GM19324 (cell line): ENCODE data around the gene PDCD11.
"Not testable (repeated sequence)": the region's sequence is repeated elsewhere in the genome, so short reads cannot be mapped to it uniquely, and the experiment has no call there.

ENCODE experiments used
- ATAC-seq: cut with Tn5 transposase; IDR thresholded peaks from one replicate; pipeline ENCODE4 v1.9.1; 2021; ENCODE audit warnings: mild to moderate bottlenecking, moderate library complexity; ENCODE audit not compliant: unreplicated experiment, low FRiP score

The PDCD11 gene

DNA sequence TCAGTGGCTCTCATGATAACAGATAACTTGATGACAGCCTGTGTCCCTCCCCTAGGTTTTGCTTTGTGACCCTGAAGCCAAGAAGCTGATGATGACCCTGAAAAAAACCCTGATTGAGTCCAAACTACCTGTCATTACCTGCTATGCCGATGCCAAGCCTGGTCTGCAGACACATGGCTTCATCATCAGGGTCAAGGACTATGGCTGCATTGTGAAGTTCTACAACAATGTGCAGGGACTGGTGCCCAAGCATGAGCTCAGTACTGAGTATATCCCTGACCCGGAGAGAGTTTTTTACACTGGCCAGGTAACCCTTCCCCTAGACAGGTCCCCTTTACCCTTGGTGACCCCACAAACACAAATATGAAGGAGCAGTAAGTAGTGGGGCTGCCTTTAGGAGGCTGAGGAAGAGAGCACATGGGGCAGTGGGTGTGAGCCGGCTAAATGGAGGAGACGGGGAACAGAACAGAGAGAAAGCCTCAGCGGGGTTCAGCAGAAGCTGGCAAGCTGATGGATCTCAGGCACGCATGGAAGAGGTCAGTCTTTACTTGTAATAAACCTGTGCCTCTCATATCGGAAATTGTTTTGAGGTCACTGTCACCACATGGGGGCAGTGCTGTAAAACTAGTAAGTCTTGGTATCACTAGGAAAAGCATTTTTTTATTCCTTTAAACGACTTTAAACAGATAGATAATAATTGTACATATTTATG, 20.2 kb downstream of the PDCD11 start:
- no peak for ATAC-seq

DNA sequence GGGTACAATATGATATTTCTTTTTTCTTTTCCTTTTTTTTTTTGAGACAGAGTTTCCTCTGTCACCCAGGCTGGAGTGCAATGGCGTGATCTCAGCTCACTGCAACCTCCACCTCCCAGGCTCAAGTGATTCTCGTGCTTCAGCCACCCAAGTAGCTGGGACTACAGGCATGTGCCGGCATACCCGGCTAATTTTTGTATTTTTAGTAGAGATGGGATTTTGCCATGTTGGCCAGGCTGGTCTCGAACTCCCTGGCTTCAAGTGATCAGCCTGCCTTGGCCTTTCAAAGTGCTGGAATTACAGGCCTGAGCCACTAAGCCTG, 20.7 kb downstream of the PDCD11 start:
- not testable (repeated sequence) for ATAC-seq

DNA sequence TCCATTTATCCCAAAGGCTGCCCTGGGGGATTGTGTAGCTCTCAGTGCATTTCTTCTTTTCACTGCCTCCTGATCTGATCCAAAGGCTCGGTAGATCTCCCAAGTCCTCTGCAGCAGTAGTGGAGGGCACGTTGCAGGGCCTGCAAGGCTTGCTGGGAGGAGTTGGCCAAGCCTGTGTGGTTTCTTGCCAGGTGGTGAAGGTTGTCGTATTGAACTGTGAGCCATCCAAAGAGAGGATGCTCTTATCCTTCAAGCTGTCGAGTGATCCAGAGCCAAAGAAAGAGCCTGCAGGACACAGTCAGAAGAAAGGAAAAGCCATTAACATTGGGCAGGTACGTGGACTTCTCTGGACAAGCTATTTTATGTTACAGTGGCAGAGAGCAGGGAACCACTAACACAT, 21.2 kb downstream of the PDCD11 start:
- no peak for ATAC-seq

DNA sequence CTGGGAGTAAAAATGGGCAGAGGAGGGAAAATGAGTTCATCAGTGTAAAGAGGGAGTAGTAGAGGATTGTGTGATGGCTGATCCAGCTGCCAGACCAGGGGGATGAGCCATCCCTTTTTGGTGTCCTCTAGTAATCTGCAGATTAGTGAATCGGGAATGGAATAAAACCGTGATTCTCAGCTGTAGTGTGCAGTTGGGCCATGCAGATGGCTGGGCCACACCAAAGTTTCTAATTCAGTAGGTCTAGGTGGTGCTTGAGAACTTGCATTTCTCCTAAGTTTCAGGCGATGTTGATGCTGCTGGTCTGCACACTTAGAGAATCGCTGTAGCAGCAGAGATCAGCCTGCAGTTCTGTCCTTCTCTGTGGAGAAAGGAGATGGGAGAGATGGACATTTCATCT, 22.7 kb downstream of the PDCD11 start:
- ATAC-seq: no peak

DNA sequence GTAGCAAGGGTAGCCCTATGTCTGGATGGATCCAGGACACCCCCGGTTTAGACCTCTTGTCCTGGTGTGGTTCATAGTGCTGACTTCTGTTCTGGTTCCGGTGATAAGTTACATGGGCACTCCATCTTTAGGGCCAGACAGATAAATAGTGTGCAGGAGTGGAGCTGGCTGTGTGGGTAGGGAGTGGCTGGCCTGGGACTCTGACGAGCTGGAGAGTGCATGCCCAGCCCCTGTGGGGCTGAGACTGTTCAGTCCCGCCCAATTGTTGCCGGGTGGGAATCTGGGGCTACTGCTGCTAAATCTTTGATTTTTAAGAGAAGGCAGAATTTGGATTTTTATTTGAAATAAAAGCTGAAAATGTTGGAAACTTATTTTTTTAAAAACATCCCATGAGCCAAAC, 27.3 kb downstream of the PDCD11 start:
- ATAC-seq: no peak

DNA sequence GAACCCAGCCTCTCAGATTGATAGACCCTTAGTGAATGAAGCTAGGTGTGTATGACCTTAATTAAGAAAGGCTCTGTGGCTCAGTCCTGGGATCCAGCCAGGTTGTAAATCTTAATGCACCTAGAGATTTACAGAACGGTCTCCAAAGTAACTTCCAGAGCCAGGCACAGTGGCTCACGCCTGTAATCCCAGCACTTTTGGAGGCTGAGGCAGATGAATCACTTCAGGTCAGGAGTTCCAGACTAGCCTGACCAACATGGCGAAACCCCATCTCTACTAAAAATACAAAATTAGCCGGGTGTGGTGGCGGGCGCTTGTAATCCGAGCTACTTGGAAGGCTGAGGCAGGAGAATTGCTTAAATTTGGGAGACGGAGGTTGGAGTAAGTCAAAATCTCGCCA, 31.4 kb downstream of the PDCD11 start:
- ATAC-seq: no peak

DNA sequence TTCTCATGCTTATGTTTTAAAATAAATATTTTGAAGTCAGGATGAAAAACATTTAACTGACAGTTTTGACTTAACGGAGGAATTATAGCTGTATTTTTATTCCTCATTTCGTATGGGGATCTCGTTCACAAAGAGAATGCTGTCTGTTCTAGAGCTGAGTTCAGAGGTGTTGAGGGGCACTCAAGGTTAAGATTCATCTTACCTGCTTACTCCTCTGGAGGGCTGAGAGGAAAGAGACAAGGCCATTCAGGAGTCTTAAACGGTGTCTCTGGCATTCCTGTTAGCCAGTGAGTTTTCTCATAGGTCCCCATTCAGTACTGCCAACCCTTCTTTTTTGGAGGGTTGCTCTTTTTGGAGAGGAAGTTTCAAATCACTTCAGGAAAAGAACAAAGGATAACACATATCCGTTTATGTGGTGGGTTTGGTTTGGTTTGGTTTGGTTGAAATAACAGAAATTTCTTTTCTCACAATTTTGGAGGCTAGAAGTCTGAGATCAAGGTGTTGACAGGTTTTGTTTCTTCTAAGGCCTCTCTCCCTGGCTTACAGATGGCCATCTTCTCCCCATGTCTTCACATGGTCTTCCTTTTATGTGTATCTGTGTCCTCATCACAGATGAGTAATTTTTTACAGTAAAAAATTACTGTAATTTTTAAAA, 32.7 kb downstream of the PDCD11 start:
- no peak for ATAC-seq

DNA sequence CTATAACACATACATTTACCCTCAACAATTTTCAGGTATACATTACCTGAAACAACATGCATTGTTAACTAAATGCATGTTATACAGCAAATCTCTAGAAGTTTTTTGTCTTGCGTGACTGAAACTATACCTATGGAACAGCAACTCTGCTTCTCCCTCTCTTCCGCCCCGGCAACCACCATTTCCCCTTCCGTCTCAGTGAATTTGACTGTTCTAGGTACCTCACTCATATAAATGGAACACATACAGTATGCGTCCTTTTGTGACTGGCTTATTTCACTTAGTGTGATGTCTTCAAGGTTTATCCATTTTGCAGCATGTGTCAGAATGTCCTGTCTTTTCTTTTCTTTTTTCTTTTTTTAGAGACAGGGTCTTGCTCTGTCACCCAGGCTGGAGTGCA, 33.2 kb downstream of the PDCD11 start:
- ATAC-seq: no peak

DNA sequence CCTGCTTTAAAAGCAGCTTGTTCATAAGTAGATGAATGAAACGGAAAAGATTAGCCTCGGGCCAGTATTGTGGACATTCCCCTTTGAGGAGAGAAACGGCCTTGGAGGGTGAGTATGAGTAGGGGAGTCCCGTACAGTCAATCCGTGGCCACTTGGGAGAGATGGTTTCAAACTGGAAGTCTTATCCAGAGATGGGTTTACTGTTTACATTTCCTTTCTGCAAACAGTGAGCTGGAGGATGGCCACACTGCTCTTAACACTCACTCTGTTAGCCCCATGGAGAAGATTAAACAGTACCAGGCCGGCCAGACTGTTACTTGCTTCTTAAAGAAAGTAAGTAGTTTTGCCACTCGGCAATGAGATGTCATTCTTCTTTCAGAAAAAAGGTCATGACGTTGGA, 35.5 kb downstream of the PDCD11 start:
- ATAC-seq: no peak

DNA sequence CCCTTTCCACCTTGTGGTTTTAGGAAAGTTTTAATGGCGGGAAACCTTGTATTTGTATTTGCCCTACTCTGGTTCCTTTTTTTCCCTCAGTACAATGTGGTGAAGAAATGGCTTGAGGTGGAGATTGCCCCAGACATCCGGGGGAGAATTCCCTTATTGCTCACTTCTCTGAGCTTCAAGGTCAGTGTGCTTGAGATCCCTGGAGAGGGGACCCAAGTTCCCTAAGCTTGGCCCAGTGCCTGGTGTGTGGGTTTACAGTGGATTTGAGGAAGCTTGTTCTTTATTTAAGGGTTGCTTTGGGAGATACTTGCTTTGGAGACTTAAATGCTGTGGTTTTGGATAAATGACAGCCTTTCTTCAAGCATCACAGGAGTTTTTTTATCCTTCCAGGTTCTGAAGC, 37.4 kb downstream of the PDCD11 start:
- no peak for ATAC-seq

DNA sequence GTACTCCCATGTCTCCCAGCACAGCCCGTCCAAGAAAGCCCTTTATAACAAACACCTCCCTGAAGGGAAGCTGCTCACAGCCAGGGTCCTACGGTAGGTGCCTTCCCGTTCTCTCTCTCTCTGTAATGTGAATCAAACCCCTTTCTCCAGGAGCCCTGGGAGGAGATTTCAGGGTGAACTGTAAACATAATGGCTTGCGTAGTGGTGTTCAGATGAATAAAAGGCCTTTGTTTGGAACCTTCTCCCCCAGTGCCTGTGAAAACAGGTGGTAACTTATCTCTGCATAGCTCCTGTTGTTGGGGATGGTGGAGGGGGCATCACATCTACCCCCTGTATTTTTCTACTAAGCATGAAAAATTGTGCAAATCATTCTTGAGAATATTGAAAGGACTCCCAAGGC, 43.4 kb downstream of the PDCD11 start:
- ATAC-seq: no peak

DNA sequence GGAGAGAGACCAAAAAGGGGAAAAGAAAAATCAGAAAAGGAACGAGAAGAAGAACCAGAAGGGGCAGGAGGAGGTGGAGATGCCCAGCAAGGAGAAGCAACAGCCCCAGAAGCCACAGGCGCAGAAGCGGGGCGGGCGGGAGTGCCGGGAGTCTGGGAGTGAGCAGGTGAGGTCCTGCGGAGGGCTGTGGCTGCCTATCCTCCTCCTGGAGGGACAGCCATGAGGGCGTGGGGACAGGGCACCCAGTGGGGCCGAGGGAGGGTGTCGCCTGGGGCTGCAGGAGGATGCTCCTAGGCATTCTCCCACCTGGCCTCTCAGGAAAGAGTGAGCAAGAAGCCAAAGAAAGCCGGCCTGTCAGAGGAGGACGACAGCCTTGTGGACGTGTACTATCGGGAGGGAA, 44.0 kb downstream of the PDCD11 start:
- ATAC-seq: no peak

DNA sequence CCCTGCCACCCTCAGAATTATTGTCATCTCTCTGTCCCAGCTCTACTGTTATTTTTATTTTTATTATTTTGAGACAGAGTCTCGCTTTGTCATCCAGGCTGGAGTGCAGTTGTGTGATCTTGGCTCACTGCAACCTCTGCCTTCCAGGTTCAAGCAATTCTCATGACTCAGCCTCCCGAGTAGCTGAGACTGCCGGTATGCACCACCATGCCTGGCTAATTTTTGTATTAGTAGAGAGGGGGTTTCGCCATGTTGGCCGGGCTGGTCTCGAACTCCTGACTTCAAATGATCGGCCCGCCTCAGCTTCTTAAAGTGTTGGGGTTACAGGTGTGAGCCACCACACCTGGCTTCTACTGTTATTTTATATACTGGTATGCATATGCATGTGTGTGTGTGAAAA, 44.8 kb downstream of the PDCD11 start:
- ATAC-seq: no peak

DNA sequence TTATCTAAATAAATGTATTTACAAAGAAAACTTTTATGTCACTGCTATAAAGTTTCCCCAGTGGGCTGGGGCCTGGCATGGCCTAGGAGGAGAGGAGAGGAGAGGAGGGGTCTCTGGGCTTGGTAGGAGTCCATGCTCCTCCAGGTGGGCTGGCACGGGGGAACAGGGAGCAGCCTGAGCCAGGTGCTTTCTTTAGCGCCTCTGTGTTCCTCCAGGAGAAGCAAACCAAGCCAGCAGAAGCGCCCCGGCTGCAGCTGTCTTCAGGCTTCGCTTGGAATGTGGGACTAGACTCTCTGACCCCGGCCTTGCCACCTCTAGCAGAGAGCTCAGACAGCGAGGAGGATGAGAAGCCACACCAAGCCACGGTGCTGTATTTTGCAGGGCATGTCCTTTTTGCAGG, 45.2 kb downstream of the PDCD11 start:
- no peak for ATAC-seq

DNA sequence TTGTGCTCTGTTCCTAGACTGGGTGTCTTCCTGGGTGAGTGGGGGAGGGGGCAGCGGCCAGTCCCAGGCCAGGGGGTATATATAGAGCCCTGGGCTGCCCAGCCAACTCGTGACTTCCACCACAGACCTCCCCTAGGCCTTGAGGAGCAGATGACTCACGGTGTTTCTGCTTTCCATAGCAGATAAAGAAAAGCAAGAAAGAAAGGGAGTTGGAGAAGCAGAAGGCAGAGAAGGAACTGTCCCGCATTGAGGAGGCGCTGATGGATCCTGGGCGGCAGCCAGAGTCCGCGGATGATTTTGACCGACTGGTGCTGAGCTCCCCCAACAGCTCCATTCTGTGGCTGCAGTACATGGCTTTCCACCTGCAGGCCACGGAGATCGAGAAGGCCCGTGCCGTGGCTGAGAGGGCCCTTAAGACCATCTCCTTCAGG, 45.6 kb downstream of the PDCD11 start:
- ATAC-seq: no peak

DNA sequence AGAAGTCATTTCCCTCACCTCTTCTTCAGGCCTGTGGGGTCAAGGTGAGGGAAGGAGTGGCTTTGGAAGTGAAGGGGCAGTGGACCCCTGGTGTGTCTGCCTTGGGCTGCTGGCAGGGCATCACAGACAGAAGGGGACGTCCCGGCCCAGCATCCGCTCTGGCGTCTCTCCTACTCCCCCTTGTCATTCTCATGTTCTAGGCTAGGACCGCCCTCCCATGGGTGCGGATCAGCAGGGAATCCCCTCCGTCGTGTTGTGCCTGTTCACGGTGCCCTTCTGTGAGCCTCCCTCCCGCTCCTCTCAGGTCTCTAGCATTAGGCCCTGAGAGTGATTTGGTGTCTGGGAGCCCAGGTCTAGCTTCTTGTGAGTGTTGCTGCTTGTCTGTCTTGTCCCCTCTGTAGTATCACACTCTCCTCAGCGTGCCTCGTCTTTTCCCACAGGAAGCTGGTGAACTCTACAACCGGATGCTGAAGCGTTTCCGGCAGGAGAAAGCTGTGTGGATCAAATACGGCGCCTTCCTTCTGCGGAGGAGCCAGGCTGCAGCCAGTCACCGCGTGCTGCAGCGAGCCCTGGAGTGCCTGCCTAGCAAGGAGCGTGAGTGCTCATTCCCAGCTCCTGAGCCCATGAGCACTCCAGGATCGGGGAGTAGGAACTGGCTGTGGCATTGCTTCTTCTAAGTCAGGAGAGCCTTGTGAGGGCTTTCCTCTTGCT, 47.2 kb downstream of the PDCD11 start:
- ATAC-seq: no peak

DNA sequence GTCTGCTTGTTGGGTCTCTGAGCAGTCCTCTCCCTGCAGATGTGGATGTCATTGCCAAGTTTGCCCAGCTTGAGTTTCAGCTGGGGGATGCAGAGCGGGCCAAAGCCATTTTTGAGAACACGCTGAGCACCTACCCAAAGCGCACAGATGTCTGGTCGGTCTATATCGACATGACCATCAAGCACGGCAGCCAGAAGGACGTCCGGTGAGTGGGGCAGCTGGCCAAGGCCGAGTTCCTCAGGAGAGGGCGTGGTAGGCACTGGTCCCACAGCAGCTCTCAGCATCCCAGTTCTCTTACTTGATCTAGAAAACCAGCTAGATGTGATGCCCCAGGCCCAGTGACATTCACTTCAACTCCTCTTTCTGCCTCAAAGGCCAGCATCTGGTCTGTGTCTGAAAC, 48.1 kb downstream of the PDCD11 start:
- ATAC-seq: no peak

DNA sequence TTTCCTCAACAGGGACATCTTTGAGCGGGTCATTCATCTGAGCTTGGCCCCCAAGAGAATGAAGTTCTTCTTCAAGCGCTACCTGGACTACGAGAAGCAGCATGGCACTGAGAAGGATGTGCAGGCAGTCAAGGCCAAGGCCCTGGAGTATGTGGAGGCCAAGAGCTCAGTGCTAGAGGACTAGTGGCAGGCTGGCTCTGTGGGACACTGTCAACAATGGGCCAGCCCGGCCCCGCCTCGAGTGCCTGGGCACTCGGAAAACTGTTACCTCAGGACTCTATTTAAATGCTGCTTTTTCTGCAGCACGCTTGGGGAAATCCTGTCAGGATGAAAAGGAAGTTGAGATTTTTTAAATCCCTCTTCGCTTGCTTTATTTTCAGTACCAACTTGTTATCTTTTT, 48.9 kb downstream of the PDCD11 start:
- no peak for ATAC-seq

DNA sequence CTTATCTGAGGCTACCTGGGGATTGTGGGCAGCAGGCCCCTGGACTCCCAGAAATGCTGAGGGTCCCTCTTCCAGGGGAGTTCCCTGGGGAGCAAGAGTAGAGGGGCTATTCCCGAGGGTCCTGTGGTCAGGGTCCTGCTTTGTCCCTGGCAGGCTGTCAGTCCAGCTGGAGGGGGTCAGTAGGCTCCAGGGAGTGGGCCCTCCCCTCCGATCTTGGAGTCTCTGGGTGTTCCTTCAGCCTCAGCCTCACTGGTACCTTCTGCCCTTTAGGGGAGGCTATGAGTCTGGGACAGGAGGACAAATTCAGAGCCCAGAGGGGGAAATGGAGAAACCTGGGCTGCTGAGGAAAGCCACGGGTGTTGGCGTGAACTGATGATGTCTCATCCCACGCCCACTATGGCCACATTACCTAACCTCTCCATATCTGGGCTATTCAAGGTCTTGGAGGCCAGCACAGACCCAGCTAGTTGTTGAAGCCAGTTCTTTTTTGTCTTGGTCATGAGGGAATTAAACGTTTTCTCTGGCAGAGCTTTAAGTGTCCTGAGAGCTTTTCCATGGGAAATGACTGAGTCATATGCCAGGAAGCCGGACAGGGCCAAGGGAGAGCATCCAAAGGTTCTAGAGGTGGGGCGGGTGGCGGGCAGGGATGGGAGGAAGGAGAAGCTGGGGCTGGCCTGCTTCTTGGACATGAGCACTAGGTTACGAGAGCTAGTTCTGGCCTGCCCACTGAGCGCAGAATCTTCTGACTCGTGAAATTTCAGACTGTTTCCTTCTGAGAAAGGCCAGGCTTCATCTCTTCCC, 49.5 kb downstream of the PDCD11 start:
- ATAC-seq: no peak

DNA sequence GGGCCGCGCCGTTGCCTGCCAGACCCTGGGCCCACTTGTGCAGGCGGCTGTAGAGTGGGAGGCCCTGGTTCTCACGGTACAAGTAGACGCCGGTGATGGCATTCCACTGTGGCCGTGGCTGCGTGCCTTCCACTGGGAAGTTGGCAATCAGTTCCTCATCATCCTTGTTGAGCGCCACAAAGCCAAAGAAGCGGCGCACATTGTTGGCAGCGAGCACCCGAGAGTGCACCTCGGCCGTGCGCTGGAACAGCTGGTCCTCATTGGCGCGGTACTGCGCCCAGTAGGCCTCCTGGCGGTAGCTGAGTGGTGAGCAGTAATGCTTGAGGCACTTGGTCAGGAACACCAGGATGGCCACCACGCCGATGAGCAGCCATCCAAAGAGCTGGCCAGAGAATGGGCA, 50.8 kb downstream of the PDCD11 start:
- no peak for ATAC-seq

DNA sequence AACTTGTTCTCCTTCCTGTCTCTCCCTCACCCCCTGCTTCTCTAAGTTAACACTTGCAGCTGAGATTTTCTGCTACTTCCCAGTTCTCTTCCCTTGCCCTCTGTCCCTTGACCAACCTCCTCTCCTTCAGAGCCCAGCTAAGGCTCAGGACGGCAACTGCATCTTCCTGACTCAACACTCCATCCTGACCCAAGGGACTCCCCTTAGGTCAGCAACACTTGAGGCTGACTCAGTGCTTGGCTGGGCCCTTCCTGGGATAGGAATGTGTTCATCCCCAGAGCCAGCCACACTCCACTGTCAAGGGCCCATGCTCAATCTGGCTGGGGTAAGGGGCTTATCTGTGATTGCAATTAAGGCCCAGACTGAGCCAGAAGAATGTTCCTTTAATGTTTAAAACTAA, 52.3 kb downstream of the PDCD11 start:
- no peak for ATAC-seq
